ENCODE measurements around the gene KRT79. TPM values are rescaled to one million over a fixed set of nuclear protein-coding genes. Genes with fewer than 3 reads are reported as not detected.

The KRT79 gene
- total RNA-seq, 4 donors from 2014 or later: not detected

DNA sequence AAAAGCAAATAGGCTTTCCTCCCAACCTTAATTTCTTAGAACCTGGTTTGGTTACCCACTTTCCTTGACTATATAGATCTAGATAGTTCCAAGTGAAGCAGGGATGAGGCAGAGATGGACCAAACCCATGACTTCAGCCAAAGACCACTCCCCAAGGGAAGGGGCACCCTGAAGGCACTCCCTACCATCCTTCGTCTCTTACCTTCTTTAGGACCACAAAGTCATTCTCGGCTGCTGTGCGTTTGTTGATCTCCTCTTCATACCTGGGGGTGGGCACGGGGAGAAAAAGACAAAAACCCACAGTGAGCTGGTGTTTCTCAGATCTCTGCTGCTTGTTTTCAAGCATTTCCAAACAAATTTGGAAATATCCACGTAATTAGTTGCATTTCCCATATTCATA lies 23.6 kb downstream of the KRT79 start:
- DNase-seq: no peak
- no peaks in the 10 kb centered on the region for H3K4me1 ChIP-seq
- H3K9me3 ChIP-seq: no peaks in the 10 kb centered on the region
- H3K27me3 ChIP-seq: no peaks in the 10 kb centered on the region
- no peak overlapping the region for H3K4me3 ChIP-seq
- no peaks in the 10 kb centered on the region for H3K36me3 ChIP-seq
- TF ChIP-seq POLR2A (IDR thresholded peaks at IDR 0.05): no peak
- TF ChIP-seq POLR2AphosphoS5 (IDR thresholded peaks at IDR 0.05): no peak
- TF ChIP-seq EP300 (IDR thresholded peaks at IDR 0.05; ENCODE audit: low read depth): no peak
- TF ChIP-seq, protein P1, sequence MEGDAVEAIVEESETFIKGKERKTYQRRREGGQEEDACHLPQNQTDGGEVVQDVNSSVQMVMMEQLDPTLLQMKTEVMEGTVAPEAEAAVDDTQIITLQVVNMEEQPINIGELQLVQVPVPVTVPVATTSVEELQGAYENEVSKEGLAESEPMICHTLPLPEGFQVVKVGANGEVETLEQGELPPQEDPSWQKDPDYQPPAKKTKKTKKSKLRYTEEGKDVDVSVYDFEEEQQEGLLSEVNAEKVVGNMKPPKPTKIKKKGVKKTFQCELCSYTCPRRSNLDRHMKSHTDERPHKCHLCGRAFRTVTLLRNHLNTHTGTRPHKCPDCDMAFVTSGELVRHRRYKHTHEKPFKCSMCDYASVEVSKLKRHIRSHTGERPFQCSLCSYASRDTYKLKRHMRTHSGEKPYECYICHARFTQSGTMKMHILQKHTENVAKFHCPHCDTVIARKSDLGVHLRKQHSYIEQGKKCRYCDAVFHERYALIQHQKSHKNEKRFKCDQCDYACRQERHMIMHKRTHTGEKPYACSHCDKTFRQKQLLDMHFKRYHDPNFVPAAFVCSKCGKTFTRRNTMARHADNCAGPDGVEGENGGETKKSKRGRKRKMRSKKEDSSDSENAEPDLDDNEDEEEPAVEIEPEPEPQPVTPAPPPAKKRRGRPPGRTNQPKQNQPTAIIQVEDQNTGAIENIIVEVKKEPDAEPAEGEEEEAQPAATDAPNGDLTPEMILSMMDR (IDR thresholded peaks at IDR 0.05): no peak
- in situ Hi-C loops (cut with MboI; ENCODE audit: low pct_ligation_motif_present in 1 of 4, low pct_unique_long_range_greater_than_20kb in 1 of 4, low sequenced_read_pairs in 3 of 4) (no loop called here), intact Hi-C loops (cut with DNase I; ENCODE audit: low total_unique reads) (no loop called here)
- 70% methylated on average over 5 of the region's 5 CpGs for WGBS, 2 donors (ENCODE audit: low coverage in 1 of 2)
- no peak overlapping the region for H3K27ac ChIP-seq

DNA sequence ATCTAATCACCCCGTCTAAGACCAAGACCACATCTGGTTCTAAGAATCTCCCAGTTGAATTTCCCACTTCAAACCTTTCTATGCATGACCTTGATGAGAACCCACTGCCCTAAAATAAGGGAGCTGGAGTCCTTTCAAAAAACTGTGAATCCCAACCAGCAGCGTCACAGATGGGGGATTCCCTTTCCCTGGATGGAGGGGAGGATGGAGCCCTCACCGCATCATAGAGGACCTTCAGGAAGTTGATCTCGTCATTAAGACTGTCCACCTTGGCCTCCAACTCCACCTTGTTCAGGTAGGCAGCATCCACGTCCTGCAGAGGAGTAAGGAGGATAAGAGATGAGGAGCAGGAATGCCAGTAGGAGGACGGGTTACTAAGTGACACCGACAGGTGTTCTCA lies 24.9 kb downstream of the KRT79 start:
- Histone ChIP-seq H3K27me3 (no peaks in the 10 kb centered on the region), H3K4me1 (no peaks in the 10 kb centered on the region), H3K4me3 (no peak overlapping the region), H3K27ac (no peak overlapping the region), H3K9me3 (no peaks in the 10 kb centered on the region), H3K36me3 (no peaks in the 10 kb centered on the region)
- 72 to 83% methylated on average over 3 to 7 of the region's 7 CpGs for WGBS, 2 donors (ENCODE audit: low coverage in 1 of 2)
- TF ChIP-seq POLR2A (IDR thresholded peaks at IDR 0.05) (no peak), POLR2AphosphoS5 (IDR thresholded peaks at IDR 0.05) (no peak), EP300 (IDR thresholded peaks at IDR 0.05; ENCODE audit: low read depth) (no peak)
- TF ChIP-seq, protein P1 (IDR thresholded peaks at IDR 0.05): no peak
- DNase-seq: no peak
- intact Hi-C loops (cut with DNase I; ENCODE audit: low total_unique reads): no loop called here
- in situ Hi-C loops (cut with MboI; ENCODE audit: low pct_ligation_motif_present in 1 of 4, low pct_unique_long_range_greater_than_20kb in 1 of 4, low sequenced_read_pairs in 3 of 4): no loop called here

DNA sequence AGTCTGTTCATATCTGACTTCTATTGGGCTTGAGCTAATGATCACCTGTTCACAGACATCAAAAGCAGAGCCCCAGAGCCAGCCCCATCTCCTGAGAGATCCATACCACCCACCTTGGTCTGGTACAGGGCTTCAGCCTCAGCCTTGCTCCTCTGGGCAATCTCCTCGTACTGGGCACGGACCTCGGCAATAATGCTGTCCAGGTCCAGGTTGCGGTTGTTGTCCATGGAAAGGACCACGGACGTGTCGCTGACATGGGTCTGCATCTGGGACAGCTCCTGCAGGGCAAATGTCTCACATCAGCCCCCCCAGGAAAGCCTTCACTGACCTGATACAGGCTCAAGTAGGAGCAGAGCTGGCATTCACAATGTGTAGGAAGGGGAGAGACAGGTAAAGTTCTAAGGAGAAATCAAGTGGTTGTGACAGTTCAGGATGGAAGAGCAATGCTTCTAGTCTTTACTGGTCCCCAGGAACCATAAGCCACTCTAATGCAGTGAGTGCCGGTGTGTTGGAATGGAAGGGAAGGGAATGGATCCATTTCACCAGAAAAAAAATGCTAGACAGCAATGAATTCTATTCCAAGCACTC lies 25.4 kb downstream of the KRT79 start:
- in situ Hi-C loops (cut with MboI; ENCODE audit: low pct_ligation_motif_present in 1 of 4, low pct_unique_long_range_greater_than_20kb in 1 of 4, low sequenced_read_pairs in 3 of 4) (no loop called here), intact Hi-C loops (cut with DNase I; ENCODE audit: low total_unique reads) (no loop called here)
- TF ChIP-seq, protein P1 (IDR thresholded peaks at IDR 0.05): no peak
- no peak for TF ChIP-seq POLR2A (IDR thresholded peaks at IDR 0.05)
- no peak for TF ChIP-seq POLR2AphosphoS5 (IDR thresholded peaks at IDR 0.05)
- TF ChIP-seq EP300 (IDR thresholded peaks at IDR 0.05; ENCODE audit: low read depth): no peak
- 90 to 94% methylated on average over 1 to 8 of the region's 8 CpGs for WGBS, 2 donors (ENCODE audit: low coverage in 1 of 2)
- Histone ChIP-seq H3K36me3 (no peaks in the 10 kb centered on the region), H3K4me1 (no peaks in the 10 kb centered on the region), H3K27me3 (no peaks in the 10 kb centered on the region), H3K9me3 (no peaks in the 10 kb centered on the region), H3K27ac (no peak overlapping the region), H3K4me3 (no peak overlapping the region)
- no peak for DNase-seq

DNA sequence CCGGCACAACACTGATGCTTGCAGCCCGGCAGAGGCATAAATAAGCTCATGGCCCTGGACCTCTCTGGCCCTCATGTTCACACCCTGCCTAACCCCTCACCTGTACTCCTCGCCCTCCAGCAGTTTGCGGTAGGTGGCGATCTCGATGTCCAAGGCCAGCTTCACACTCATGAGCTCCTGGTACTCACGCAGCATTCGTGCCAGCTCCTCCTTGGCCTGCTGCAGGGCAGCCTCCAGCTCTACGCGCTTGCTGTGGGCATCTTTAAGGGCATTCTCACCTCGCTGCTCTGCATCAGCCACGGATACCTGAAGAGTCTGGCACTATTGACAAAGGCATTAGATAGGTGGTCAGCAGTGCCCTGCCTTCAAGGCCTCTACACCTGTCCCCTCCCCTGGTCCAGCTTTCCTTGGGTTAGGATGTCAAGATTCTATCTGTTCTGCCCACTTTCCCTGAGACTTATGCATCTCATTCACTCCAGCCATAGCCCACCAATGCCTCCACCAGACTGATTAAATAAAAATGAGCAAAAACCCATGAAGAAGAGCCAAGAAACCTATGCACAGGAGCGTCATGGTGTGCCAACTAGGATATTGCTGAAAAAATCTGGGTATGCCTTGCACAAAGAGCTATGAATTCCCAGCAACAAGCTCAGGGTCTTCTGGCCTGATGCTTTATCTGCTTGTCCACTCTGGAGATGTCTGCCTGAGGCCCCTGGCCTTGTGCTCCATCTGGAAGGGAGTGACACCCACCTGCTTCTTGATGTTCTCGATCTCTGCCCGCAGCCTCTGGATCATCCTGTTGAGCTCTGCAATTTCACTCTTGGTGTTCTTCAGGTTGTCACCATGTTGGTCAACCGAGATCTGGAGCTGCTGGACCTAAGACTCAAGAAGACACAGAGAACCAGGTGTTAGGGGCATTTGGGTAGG lies 26.3 kb downstream of the KRT79 start:
- no peak overlapping the region for H3K4me3 ChIP-seq
- intact Hi-C loops (cut with DNase I; ENCODE audit: low total_unique reads) (no loop called here), in situ Hi-C loops (cut with MboI; ENCODE audit: low pct_ligation_motif_present in 1 of 4, low pct_unique_long_range_greater_than_20kb in 1 of 4, low sequenced_read_pairs in 3 of 4) (no loop called here)
- H3K27ac ChIP-seq: no peak overlapping the region
- no peak for DNase-seq
- 68 to 83% methylated on average over 3 to 16 of the region's 16 CpGs for WGBS, 2 donors (ENCODE audit: low coverage in 1 of 2)
- no peaks in the 10 kb centered on the region for H3K4me1 ChIP-seq
- H3K9me3 ChIP-seq: no peaks in the 10 kb centered on the region
- no peak for TF ChIP-seq POLR2A (IDR thresholded peaks at IDR 0.05)
- TF ChIP-seq, protein P1 (IDR thresholded peaks at IDR 0.05): no peak
- no peak for TF ChIP-seq POLR2AphosphoS5 (IDR thresholded peaks at IDR 0.05)
- no peak for TF ChIP-seq EP300 (IDR thresholded peaks at IDR 0.05; ENCODE audit: low read depth)
- H3K27me3 ChIP-seq: no peaks in the 10 kb centered on the region
- H3K36me3 ChIP-seq: no peaks in the 10 kb centered on the region
